Esophagus (tissue), 2 donors: ENCODE data around the gene SPEM3. TPM values are rescaled to one million over a fixed set of nuclear protein-coding genes. Genes with fewer than 3 reads are reported as not detected.

Experiments
- H3K27ac ChIP-seq, 2 donors: one replicate each; pipeline ENCODE4 v1.5.1; 2013; ENCODE audit warnings: low read depth in 2 of 2, mild to moderate bottlenecking in 2 of 2, inconsistent platforms in 1 of 2, low read length in 1 of 2, moderate library complexity in 1 of 2
- H3K27me3 ChIP-seq, 2 donors: one replicate each; pipeline ENCODE4 v1.6.1; 2013; ENCODE audit warnings: low read length in 2 of 2, control low read depth in 1 of 2, mild to moderate bottlenecking in 1 of 2; ENCODE audit not compliant: insufficient read depth in 2 of 2, control insufficient read depth in 1 of 2
- H3K36me3 ChIP-seq, 2 donors: one replicate each; pipeline ENCODE4 v1.6.1; 2013; ENCODE audit warnings: low read length in 1 of 2; ENCODE audit not compliant: control insufficient read depth in 2 of 2, insufficient read depth in 2 of 2
- H3K4me1 ChIP-seq, 2 donors: one replicate each; pipeline ENCODE4 v1.6.1; 2013; ENCODE audit warnings: low read length in 1 of 2; ENCODE audit not compliant: control insufficient read depth in 2 of 2, insufficient read depth in 2 of 2
- H3K4me3 ChIP-seq, 2 donors: one replicate each; pipeline ENCODE4 v1.5.1; 2013; ENCODE audit warnings: low read length in 2 of 2, mild to moderate bottlenecking in 2 of 2, low read depth in 1 of 2, moderate library complexity in 1 of 2
- H3K9me3 ChIP-seq, 2 donors: one replicate each; pipeline ENCODE4 v1.6.1; 2013; ENCODE audit warnings: mild to moderate bottlenecking in 2 of 2, low read depth in 1 of 2, low read length in 1 of 2, moderate library complexity in 1 of 2; ENCODE audit not compliant: control insufficient read depth in 2 of 2, insufficient read depth in 1 of 2
- WGBS, 2 donors: extraction: QIAGEN DNeasy Blood & Tissue Kit; methylation state at CpG; one replicate each; pipeline ENCODE4 v1.1.7; 2013; 5-methylcytosine and 5-hydroxymethylcytosine counted together
- polyA plus RNA-seq, 2 donors: library from polyadenylated mRNA; stranded (reverse); fragments of 200-250 nt; gene quantifications; one replicate each; pipeline ENCODE4 v1.2.3, GENCODE V29; 2013
- donor health status: healthy with polysubstance abuse.
- donor health status: Bipolar disorder and iron deficiency.

SPEM3 gene
- polyA plus RNA-seq, 2 donors, result not detected

DNA sequence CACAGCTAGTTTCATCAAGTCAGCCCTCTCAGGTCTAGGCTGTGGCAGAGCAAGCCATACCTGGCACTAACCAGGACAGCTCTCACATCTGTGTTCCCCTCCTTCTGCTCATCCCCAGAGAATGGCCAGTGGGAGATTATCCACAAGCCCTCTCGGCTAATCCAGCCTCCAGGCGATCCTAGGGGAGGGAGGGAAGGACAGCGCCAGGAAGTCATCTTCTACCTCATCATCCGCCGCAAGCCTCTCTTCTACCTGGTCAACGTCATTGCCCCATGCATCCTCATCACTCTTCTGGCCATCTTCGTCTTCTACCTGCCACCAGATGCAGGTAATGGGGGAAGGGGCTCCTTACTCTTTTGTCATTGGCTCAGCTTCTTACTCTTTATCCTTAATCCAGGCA, 19.8 kb downstream of the SPEM3 start:
- peaks cover 0 to 6% of the 10 kb centered on the region in 2 donors for H3K27me3 ChIP-seq
- no peaks in the 10 kb centered on the region for H3K9me3 ChIP-seq
- no peaks in the 10 kb centered on the region for H3K36me3 ChIP-seq
- no peak overlapping the region for H3K4me3 ChIP-seq
- WGBS, 2 donors, result 86 to 94% methylated on average over 7 of the region's 7 CpGs
- peaks cover 3 to 22% of the 10 kb centered on the region in 2 donors for H3K4me1 ChIP-seq
- H3K27ac ChIP-seq, result no peak overlapping the region

DNA sequence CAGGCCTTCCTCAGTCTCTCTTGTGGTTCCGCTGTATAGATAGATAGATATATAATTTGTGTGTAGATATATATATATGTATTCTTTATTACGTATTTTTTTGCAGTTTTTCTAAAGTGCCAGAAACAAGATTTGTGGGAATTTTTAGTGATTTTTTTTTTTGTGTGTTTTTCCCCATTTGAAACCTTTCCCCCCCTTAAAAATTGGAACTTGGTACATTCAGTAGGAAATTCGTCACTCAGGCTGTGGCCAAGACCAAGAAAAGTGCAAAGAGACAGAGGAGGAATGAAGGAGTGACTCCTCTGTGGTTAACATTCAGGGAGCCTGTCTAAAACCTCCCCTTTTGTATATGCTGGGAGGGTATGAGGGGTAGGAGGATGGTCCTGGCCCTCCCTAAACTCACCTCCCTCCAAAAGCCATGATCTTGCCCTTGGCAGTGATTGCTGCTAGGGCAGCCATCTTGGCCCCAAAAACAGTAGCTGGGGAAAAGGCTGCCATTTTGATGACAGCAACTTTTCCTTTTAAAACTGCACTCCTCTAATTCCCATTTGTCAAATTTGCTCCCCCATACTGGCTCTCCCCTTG, 31.4 kb downstream of the SPEM3 start:
- 69 to 70% methylated on average over 3 of the region's 3 CpGs for WGBS, 2 donors
- no peak overlapping the region for H3K27ac ChIP-seq

DNA sequence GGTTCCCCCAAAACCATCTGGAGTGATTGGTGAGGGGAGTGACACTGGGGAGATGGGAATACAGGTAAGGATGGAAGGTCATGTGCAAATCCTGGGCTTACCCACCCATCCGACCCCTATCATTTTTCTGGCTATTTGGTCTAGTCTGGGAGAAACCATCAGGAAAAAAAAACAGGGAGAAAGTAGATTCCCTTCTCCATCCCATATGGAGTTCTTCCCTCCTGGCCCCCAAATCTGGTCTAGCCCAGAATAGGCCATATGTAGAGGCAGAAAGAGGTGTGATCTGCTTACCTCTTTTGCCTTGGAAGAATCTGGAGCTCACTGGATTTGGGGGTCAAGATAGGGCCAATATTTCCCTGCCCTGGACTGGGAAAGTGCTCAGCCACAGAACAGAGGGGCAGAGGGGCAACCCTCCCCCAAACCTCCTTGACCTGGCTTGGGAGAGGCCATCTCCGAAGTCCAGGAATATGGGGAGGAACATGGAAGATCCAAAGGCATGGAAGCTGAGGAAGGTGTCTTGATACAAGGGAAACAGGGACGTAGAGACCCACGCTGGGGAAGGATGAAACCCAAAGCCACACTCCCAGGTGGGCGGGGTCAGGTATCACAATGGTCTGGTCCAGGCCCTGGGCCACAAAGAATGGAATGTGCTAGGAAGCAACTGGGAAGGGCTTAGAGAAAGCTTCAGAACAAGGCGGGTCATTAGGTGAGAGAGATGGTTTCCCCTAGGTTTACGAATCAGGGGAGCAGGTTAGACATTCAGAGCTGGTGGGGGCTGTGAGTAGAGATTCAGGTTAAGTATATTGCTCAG, 32.4 kb downstream of the SPEM3 start:
- 93 to 94% methylated on average over 7 of the region's 7 CpGs for WGBS, 2 donors
- Histone ChIP-seq H3K36me3 (peaks cover 0 to 25% of the 10 kb centered on the region in 2 donors), H3K27me3 (no peaks in the 10 kb centered on the region), H3K4me3 (no peak overlapping the region), H3K27ac (no peak overlapping the region), H3K9me3 (no peaks in the 10 kb centered on the region), H3K4me1 (peaks cover 0 to 4% of the 10 kb centered on the region in 2 donors)

More for the DNA sequence above, 31.4 kb downstream of the SPEM3 start:
- no peaks in the 10 kb centered on the region for H3K9me3 ChIP-seq
- H3K4me1 ChIP-seq, result peaks cover 0 to 4% of the 10 kb centered on the region in 2 donors
- peaks cover 0 to 21% of the 10 kb centered on the region in 2 donors for H3K36me3 ChIP-seq
- no peak overlapping the region for H3K4me3 ChIP-seq
- no peaks in the 10 kb centered on the region for H3K27me3 ChIP-seq

DNA sequence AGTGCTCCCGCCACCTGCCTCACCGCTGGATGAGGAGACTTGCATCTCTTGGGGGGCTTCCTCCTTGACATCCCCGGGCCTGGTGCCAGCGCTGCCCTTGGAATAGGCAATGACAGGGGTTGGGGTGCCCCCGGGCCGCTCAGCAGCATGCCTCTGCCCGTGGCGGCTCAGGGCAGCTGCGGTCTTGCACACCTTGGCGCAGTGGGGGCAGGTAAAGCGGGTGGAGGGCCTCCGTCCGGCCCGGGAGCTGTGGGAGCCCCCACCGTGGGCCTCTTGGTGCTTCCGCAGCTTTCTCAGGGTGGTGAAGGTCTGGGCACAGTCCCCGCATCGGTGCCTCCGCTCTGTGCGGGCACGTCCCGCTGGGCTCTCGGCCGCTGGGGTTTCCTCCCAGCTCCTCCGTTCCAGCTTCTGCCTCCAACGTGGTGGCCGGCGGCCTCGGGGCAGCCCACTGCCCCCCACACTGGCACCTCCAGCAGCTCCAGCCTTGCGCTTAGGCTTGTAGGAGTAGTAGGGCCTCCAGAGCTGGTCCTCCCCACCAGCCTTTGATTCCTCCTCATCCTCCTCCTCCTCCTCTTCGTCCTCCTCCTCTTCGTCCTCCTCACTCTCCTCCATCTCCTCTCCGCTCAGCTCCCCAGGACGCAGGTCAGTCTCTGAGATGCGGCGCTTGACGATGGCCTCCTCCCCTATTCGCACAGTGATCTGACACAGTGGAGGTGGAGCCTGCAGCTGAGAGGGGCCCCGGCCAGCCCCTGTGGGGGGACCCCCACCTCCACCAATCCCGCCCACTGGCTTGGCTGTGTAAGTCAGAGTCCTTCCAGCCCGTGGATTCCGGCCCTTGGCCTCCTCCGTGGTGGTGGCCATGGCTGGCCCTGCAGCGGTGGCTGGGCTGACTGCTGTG, 34.1 kb downstream of the SPEM3 start:
- H3K4me3 ChIP-seq, result no peak overlapping the region
- H3K27me3 ChIP-seq, result no peaks in the 10 kb centered on the region
- H3K27ac ChIP-seq, result no peak overlapping the region
- peaks cover 0 to 34% of the 10 kb centered on the region in 2 donors for H3K36me3 ChIP-seq
- WGBS, 2 donors, result 87 to 89% methylated on average over 36 to 44 of the region's 44 CpGs
- H3K4me1 ChIP-seq, result no peaks in the 10 kb centered on the region
- peaks cover 0 to 2% of the 10 kb centered on the region in 2 donors for H3K9me3 ChIP-seq

DNA sequence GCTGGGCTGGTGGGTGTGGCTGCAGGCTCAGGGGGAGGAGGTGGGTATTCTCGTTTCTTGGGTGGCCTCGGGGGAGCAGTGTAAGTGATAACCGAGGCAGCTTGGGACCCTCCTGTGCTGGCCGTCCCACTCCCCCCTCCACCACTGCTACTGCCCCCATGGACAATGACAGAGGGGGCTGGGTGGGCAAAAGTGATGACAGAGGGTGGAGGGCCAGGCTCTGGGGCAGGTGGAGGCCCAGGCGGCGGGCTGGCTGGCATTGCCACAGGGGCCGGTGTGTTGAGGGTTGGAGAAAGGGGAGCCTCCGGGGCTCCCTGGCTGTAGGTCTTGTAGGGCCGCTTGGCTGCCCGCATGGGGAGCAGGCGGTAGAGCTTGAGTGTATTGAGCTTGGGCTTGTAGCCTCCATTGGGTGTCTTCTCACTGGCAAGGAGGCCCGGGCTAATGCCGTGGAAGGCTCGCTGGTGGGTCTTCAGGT, 34.8 kb downstream of the SPEM3 start:
- 86 to 91% methylated on average over 14 of the region's 14 CpGs for WGBS, 2 donors
- H3K27ac ChIP-seq, result peak overlapping the region in 1 of 2 donors; percentile 79

DNA sequence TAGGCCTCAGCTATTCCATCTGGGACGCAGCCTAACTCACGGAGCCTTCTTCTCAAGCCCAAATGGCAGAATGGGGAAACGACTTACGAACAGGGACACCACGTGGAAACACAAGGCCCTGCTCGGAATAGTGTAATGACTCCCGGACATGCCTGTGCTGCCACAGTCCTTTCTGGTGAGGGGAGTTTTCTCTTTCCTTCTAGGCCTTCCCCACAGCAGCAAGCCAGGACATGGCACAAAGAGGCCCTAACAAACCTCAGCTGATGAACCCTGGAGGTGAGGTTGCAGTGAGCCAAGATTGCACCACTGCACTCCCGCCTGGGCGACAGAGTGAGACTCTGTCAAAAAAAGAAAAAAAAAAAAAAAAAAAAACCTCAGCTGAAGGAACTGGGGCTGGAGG, 35.4 kb downstream of the SPEM3 start:
- peaks cover 0 to 2% of the 10 kb centered on the region in 2 donors for H3K9me3 ChIP-seq
- no peaks in the 10 kb centered on the region for H3K4me1 ChIP-seq
- H3K27me3 ChIP-seq, result no peaks in the 10 kb centered on the region
- 56 to 67% methylated on average over 9 of the region's 9 CpGs for WGBS, 2 donors
- H3K27ac ChIP-seq, result peak overlapping the region in 1 of 2 donors; percentile 79
- peaks cover 0 to 34% of the 10 kb centered on the region in 2 donors for H3K36me3 ChIP-seq
- no peak overlapping the region for H3K4me3 ChIP-seq

More for the DNA sequence above, 34.8 kb downstream of the SPEM3 start:
- H3K9me3 ChIP-seq, result peaks cover 0 to 2% of the 10 kb centered on the region in 2 donors
- H3K36me3 ChIP-seq, result peaks cover 0 to 34% of the 10 kb centered on the region in 2 donors
- H3K4me1 ChIP-seq, result no peaks in the 10 kb centered on the region
- no peak overlapping the region for H3K4me3 ChIP-seq
- no peaks in the 10 kb centered on the region for H3K27me3 ChIP-seq

DNA sequence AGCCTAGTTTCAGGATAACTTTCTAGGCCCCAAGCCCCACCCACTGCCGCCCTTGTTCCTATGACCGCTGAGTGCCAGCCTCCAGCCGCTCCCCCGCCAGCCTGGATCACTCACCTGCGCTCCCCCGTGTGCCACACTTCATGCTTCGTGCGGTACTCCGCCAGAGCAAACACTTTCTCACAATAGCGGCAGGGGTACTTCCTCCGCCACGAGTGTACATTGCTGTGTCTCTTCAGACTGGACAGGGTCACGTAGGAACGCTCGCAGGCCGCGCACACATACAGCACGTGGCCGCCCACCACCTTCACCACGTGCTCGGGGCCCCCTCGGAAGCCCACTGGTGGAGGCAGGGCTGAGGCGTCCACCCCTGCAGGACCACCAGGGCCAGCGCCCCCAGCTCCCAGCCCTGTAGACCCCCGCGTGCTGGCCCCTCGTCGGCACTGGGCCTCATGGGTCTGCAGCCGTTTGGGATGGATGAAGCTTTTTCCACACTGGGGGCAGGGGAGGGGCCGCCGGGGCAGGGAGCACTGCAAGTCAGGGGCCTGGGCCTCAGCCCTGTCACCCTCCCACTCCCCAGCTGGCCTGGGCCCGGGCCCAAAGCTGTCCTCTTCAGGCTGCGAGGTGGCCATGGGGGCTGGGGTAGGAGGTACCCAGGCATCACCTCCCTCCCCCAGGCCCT, 37.1 kb downstream of the SPEM3 start:
- Histone ChIP-seq H3K4me1 (no peaks in the 10 kb centered on the region), H3K36me3 (peaks cover 0 to 34% of the 10 kb centered on the region in 2 donors), H3K4me3 (no peak overlapping the region), H3K27ac (no peak overlapping the region), H3K9me3 (peaks cover 0 to 2% of the 10 kb centered on the region in 2 donors), H3K27me3 (no peaks in the 10 kb centered on the region)
- 89% methylated on average over 33 of the region's 33 CpGs for WGBS, 2 donors

DNA sequence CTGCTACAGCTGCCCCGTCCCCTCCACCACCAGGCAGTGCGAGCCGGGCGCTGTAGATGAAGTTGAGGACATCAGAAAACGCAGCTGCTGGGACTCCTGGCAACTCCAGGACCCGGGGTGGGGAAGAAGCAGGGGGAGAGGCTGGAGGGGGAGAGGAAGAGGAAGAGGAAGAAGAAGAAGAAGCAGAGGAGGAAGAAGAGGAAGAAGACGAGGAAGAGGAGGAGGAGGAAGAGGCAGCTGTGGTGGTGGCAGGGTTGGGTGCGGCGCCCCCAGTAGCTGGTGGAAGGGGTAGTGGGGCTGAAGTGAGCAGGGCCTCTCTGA, 37.6 kb downstream of the SPEM3 start:
- Histone ChIP-seq H3K27me3 (no peaks in the 10 kb centered on the region), H3K9me3 (peaks cover 0 to 2% of the 10 kb centered on the region in 2 donors), H3K4me3 (no peak overlapping the region), H3K4me1 (no peaks in the 10 kb centered on the region), H3K27ac (peak overlapping the region in 1 of 2 donors; percentile 17), H3K36me3 (peaks cover 0 to 34% of the 10 kb centered on the region in 2 donors)
- WGBS, 2 donors, result 85 to 89% methylated on average over 9 of the region's 9 CpGs
